ENCODE measurements around the gene BCAS2.

The BCAS2 gene

GRCh38 chr1:114607223-114607622 lies 25.8 kb upstream of the BCAS2 start:
- no peaks in the 10 kb centered on the region for H3K9me3 ChIP-seq (ENCODE audit: control insufficient read depth, low read length)
- no peak overlapping the region for H2BK12ac ChIP-seq (ENCODE audit: low read length in 2 of 2)
- H2AK5ac ChIP-seq (ENCODE audit: low read length, severe bottlenecking): no peak overlapping the region
- no peaks in the 10 kb centered on the region for H3K79me1 ChIP-seq (replicated peaks; ENCODE audit: low read length, poor library complexity, severe bottlenecking)
- no peak overlapping the region for H3K27ac ChIP-seq (ENCODE audit: low read length, poor library complexity, severe bottlenecking)
- DNase-seq: no peak
- 94% methylated on average over 1 of the region's 1 CpG for WGBS
- no peak overlapping the region for H3K18ac ChIP-seq (ENCODE audit: low read depth in 1 of 2, low read length in 2 of 2)
- H4K8ac ChIP-seq (ENCODE audit: low read length): no peak overlapping the region
- H2BK120ac ChIP-seq (ENCODE audit: low read depth, low read length): no peak overlapping the region
- no peak overlapping the region for H2BK15ac ChIP-seq (ENCODE audit: low read depth, poor library complexity, severe bottlenecking)
- no peak overlapping the region for H3K14ac ChIP-seq (ENCODE audit: low read length in 2 of 2)
- no peak overlapping the region for H3K4me3 ChIP-seq (ENCODE audit: insufficient read depth in 1 of 2, low read depth in 1 of 2, low read length in 2 of 2)
- H3K4ac ChIP-seq (ENCODE audit: low read depth in 1 of 2, low read length in 2 of 2): no peak overlapping the region
- H2BK5ac ChIP-seq (ENCODE audit: low read depth, low read length, poor library complexity, severe bottlenecking): no peak overlapping the region
- H4K91ac ChIP-seq (ENCODE audit: low read length): no peak overlapping the region
- no peaks in the 10 kb centered on the region for H3K27me3 ChIP-seq (ENCODE audit: control insufficient read depth in 1 of 2, insufficient read depth in 1 of 2, low read length in 2 of 2)
- H3K9ac ChIP-seq (ENCODE audit: low read length): no peak overlapping the region
- H3K4me2 ChIP-seq (ENCODE audit: low read length, poor library complexity, severe bottlenecking): no peak overlapping the region
- H3K23ac ChIP-seq (ENCODE audit: low read length in 2 of 2): no peak overlapping the region
- H2AFZ ChIP-seq (ENCODE audit: low read depth, low read length): no peak overlapping the region
- no peaks in the 10 kb centered on the region for H3K4me1 ChIP-seq (ENCODE audit: control insufficient read depth, insufficient read depth, low read depth, low read length)
- H3K36me3 ChIP-seq (ENCODE audit: control insufficient read depth in 1 of 2, insufficient read depth in 2 of 2, low read depth in 1 of 2, low read length in 2 of 2): peaks cover 0 to 45% of the 10 kb centered on the region in 2 experiments

GRCh38 chr1:114597949-114598348 lies 16.5 kb upstream of the BCAS2 start:
- no peaks in the 10 kb centered on the region for H3K9me3 ChIP-seq (ENCODE audit: control insufficient read depth, low read length)
- WGBS: no CpG with 5 or more reads among the region's 1 CpG
- no peak overlapping the region for H2BK5ac ChIP-seq (ENCODE audit: low read depth, low read length, poor library complexity, severe bottlenecking)
- no peaks in the 10 kb centered on the region for H3K79me1 ChIP-seq (replicated peaks; ENCODE audit: low read length, poor library complexity, severe bottlenecking)
- H3K23ac ChIP-seq (ENCODE audit: low read length in 2 of 2): no peak overlapping the region
- H3K4me2 ChIP-seq (ENCODE audit: low read length, poor library complexity, severe bottlenecking): no peak overlapping the region
- no peak overlapping the region for H3K4me3 ChIP-seq (ENCODE audit: insufficient read depth in 1 of 2, low read depth in 1 of 2, low read length in 2 of 2)
- H3K27me3 ChIP-seq (ENCODE audit: control insufficient read depth in 1 of 2, insufficient read depth in 1 of 2, low read length in 2 of 2): no peaks in the 10 kb centered on the region
- peaks cover 0 to 75% of the 10 kb centered on the region in 2 experiments for H3K36me3 ChIP-seq (ENCODE audit: control insufficient read depth in 1 of 2, insufficient read depth in 2 of 2, low read depth in 1 of 2, low read length in 2 of 2)
- no peak overlapping the region for H2AK5ac ChIP-seq (ENCODE audit: low read length, severe bottlenecking)
- H2BK12ac ChIP-seq (ENCODE audit: low read length in 2 of 2): no peak overlapping the region
- H3K18ac ChIP-seq (ENCODE audit: low read depth in 1 of 2, low read length in 2 of 2): no peak overlapping the region
- no peak overlapping the region for H4K8ac ChIP-seq (ENCODE audit: low read length)
- no peak overlapping the region for H4K91ac ChIP-seq (ENCODE audit: low read length)
- H2BK15ac ChIP-seq (ENCODE audit: low read depth, poor library complexity, severe bottlenecking): no peak overlapping the region
- H3K9ac ChIP-seq (ENCODE audit: low read length): no peak overlapping the region
- H3K27ac ChIP-seq (ENCODE audit: low read length, poor library complexity, severe bottlenecking): no peak overlapping the region
- no peak overlapping the region for H2AFZ ChIP-seq (ENCODE audit: low read depth, low read length)
- H3K4me1 ChIP-seq (ENCODE audit: control insufficient read depth, insufficient read depth, low read depth, low read length): no peaks in the 10 kb centered on the region
- no peak overlapping the region for H2BK120ac ChIP-seq (ENCODE audit: low read depth, low read length)
- no peak for DNase-seq
- H3K4ac ChIP-seq (ENCODE audit: low read depth in 1 of 2, low read length in 2 of 2): no peak overlapping the region
- H3K14ac ChIP-seq (ENCODE audit: low read length in 2 of 2): no peak overlapping the region

GRCh38 chr1:114595602-114596001 lies 14.2 kb upstream of the BCAS2 start:
- H3K18ac ChIP-seq (ENCODE audit: low read depth in 1 of 2, low read length in 2 of 2): no peak overlapping the region

GRCh38 chr1:114594046-114594445 lies 12.6 kb upstream of the BCAS2 start:
- Histone ChIP-seq H2BK5ac (ENCODE audit: low read depth, low read length, poor library complexity, severe bottlenecking) (no peak overlapping the region), H2BK12ac (ENCODE audit: low read length in 2 of 2) (no peak overlapping the region), H3K27me3 (ENCODE audit: control insufficient read depth in 1 of 2, insufficient read depth in 1 of 2, low read length in 2 of 2) (no peaks in the 10 kb centered on the region), H2AK5ac (ENCODE audit: low read length, severe bottlenecking) (no peak overlapping the region), H3K4me3 (ENCODE audit: insufficient read depth in 1 of 2, low read depth in 1 of 2, low read length in 2 of 2) (no peak overlapping the region), H4K91ac (ENCODE audit: low read length) (no peak overlapping the region), H4K8ac (ENCODE audit: low read length) (no peak overlapping the region), H3K18ac (ENCODE audit: low read depth in 1 of 2, low read length in 2 of 2) (no peak overlapping the region), H3K4me1 (ENCODE audit: control insufficient read depth, insufficient read depth, low read depth, low read length) (no peaks in the 10 kb centered on the region), H3K9me3 (ENCODE audit: control insufficient read depth, low read length) (no peaks in the 10 kb centered on the region), H2BK15ac (ENCODE audit: low read depth, poor library complexity, severe bottlenecking) (no peak overlapping the region), H3K4ac (ENCODE audit: low read depth in 1 of 2, low read length in 2 of 2) (no peak overlapping the region), H2BK120ac (ENCODE audit: low read depth, low read length) (no peak overlapping the region), H3K79me1 (replicated peaks; ENCODE audit: low read length, poor library complexity, severe bottlenecking) (no peaks in the 10 kb centered on the region), H2AFZ (ENCODE audit: low read depth, low read length) (no peak overlapping the region), H3K23ac (ENCODE audit: low read length in 2 of 2) (no peak overlapping the region), H3K36me3 (ENCODE audit: control insufficient read depth in 1 of 2, insufficient read depth in 2 of 2, low read depth in 1 of 2, low read length in 2 of 2) (peaks cover 0 to 66% of the 10 kb centered on the region in 2 experiments), H3K14ac (ENCODE audit: low read length in 2 of 2) (no peak overlapping the region), H3K9ac (ENCODE audit: low read length) (no peak overlapping the region), H3K4me2 (ENCODE audit: low read length, poor library complexity, severe bottlenecking) (no peak overlapping the region), H3K27ac (ENCODE audit: low read length, poor library complexity, severe bottlenecking) (no peak overlapping the region)
- WGBS: 97% methylated on average over 3 of the region's 3 CpGs
- no peak for DNase-seq

More at GRCh38 chr1:114595602-114596001, 14.2 kb upstream of the BCAS2 start:
- no peak overlapping the region for H3K23ac ChIP-seq (ENCODE audit: low read length in 2 of 2)
- H2AK5ac ChIP-seq (ENCODE audit: low read length, severe bottlenecking): no peak overlapping the region
- DNase-seq: no peak
- H2BK15ac ChIP-seq (ENCODE audit: low read depth, poor library complexity, severe bottlenecking): no peak overlapping the region
- H2BK120ac ChIP-seq (ENCODE audit: low read depth, low read length): no peak overlapping the region
- no peak overlapping the region for H3K4me2 ChIP-seq (ENCODE audit: low read length, poor library complexity, severe bottlenecking)
- H4K8ac ChIP-seq (ENCODE audit: low read length): no peak overlapping the region
- no peak overlapping the region for H3K4ac ChIP-seq (ENCODE audit: low read depth in 1 of 2, low read length in 2 of 2)
- no peak overlapping the region for H4K91ac ChIP-seq (ENCODE audit: low read length)
- no peak overlapping the region for H2BK5ac ChIP-seq (ENCODE audit: low read depth, low read length, poor library complexity, severe bottlenecking)
- H3K14ac ChIP-seq (ENCODE audit: low read length in 2 of 2): no peak overlapping the region
- no peaks in the 10 kb centered on the region for H3K4me1 ChIP-seq (ENCODE audit: control insufficient read depth, insufficient read depth, low read depth, low read length)
- H3K4me3 ChIP-seq (ENCODE audit: insufficient read depth in 1 of 2, low read depth in 1 of 2, low read length in 2 of 2): no peak overlapping the region
- H3K27ac ChIP-seq (ENCODE audit: low read length, poor library complexity, severe bottlenecking): no peak overlapping the region
- peaks cover 0 to 73% of the 10 kb centered on the region in 2 experiments for H3K36me3 ChIP-seq (ENCODE audit: control insufficient read depth in 1 of 2, insufficient read depth in 2 of 2, low read depth in 1 of 2, low read length in 2 of 2)
- H2BK12ac ChIP-seq (ENCODE audit: low read length in 2 of 2): no peak overlapping the region
- no peak overlapping the region for H2AFZ ChIP-seq (ENCODE audit: low read depth, low read length)
- no peak overlapping the region for H3K9ac ChIP-seq (ENCODE audit: low read length)
- H3K9me3 ChIP-seq (ENCODE audit: control insufficient read depth, low read length): no peaks in the 10 kb centered on the region
- no peaks in the 10 kb centered on the region for H3K79me1 ChIP-seq (replicated peaks; ENCODE audit: low read length, poor library complexity, severe bottlenecking)
- no peaks in the 10 kb centered on the region for H3K27me3 ChIP-seq (ENCODE audit: control insufficient read depth in 1 of 2, insufficient read depth in 1 of 2, low read length in 2 of 2)

Data from mesenchymal stem cell (in vitro differentiated cells and primary cell).